K562 (cell line): ENCODE data around the gene SFN. TPM values are rescaled to one million over a fixed set of nuclear protein-coding genes. Genes with fewer than 3 reads are reported as not detected.

Experiments
- ATF7 ChIP-seq: fragments of 450-650 bp; IDR thresholded peaks from 2 replicates; pipeline ENCODE4 v1.7.1; 2014; ENCODE audit warnings: mild to moderate bottlenecking, moderate library complexity
- BRF1 ChIP-seq: IDR thresholded peaks from 3 replicates; pipeline ENCODE4 v1.6.1; 2011; ENCODE audit warnings: borderline replicate concordance, mild to moderate bottlenecking; ENCODE audit not compliant: insufficient read length; ENCODE audit errors: extremely low read depth
- CBX1 ChIP-seq: sonication (generic); IDR thresholded peaks from 2 replicates; pipeline ENCODE4 v1.6.1; 2016; ENCODE audit warnings: antibody characterized with exemption, low read depth, mild to moderate bottlenecking
- HOXB6 ChIP-seq: fragments of 250-450 bp; sonication (Bioruptor Pico); IDR thresholded peaks from 2 replicates; pipeline ENCODE4 v1.5.1; 2022; ENCODE audit warnings: mild to moderate bottlenecking, borderline replicate concordance
- JUND ChIP-seq, 2 experiments: IDR thresholded peaks; 2 replicates in 1 of 2; 3 replicates in 1 of 2; pipeline ENCODE4 v1.6.1; 2011; ENCODE audit warnings: borderline replicate concordance in 2 of 2, low read depth in 2 of 2, low read length in 2 of 2, improper control_type of control experiment in 1 of 2, missing biosample characterization in 1 of 2, missing genetic modification characterization in 1 of 2, missing genetic modification reagents in 1 of 2
- MYNN ChIP-seq, 2 experiments: sonication (generic); formaldehyde crosslinking in 1 of 2; IDR thresholded peaks; 2 replicates each; pipeline versions ENCODE4 v1.5.0 to v1.6.1; 2016 to 2020; ENCODE audit warnings: antibody characterized with exemption in 1 of 2, missing genetic modification reagents in 1 of 2
- NONO ChIP-seq, 2 experiments: fragments of 200-400 bp in 1 of 2; fragments of 450-650 bp in 1 of 2; formaldehyde crosslinking in 1 of 2; IDR thresholded peaks; 2 replicates each; pipeline ENCODE4 v1.6.1; 2017; ENCODE audit warnings: low read depth in 2 of 2, mild to moderate bottlenecking in 2 of 2, moderate library complexity in 2 of 2, low read length in 1 of 2
- SAP30 ChIP-seq: fragments of 200-600 bp; sonication (generic); IDR thresholded peaks from 2 replicates; pipeline ENCODE4 v1.6.1; 2012; ENCODE audit warnings: borderline replicate concordance, low read depth, mild to moderate bottlenecking, moderate library complexity, low read length, control low read depth, inconsistent platforms; ENCODE audit not compliant: insufficient read depth, poor library complexity, severe bottlenecking
- SIN3B ChIP-seq: fragments of 450-650 bp; IDR thresholded peaks from 2 replicates; pipeline ENCODE4 v1.6.1; 2017; ENCODE audit warnings: low read depth, mild to moderate bottlenecking, moderate library complexity
- TSHZ1 ChIP-seq: fragments of 250-450 bp; sonication (Bioruptor Pico); IDR thresholded peaks from 2 replicates; pipeline ENCODE4 v1.4.0; 2020; ENCODE audit warnings: mild to moderate bottlenecking, moderate library complexity
- ZNF347 ChIP-seq: fragments of 450-650 bp; formaldehyde crosslinking; IDR thresholded peaks from 2 replicates; pipeline ENCODE4 v1.4.0; 2020; ENCODE audit warnings: low read depth, mild to moderate bottlenecking, moderate library complexity
- polyA plus RNA-seq, 8 experiments: library from polyadenylated mRNA; depleted of rRNA in 4 of 8; stranded (reverse) in 5 of 8; unstranded in 3 of 8; fragments of >200 nt; fragmentation: Nextera tagmentation in 2 of 8; fragmentation: Illumina TruSeq in 1 of 8; extraction: Ambion mirVana in 2 of 8; extraction: Trizol in 1 of 8; gene quantifications; 2 replicates each; pipeline versions ENCODE4 v1.2.1 to v1.2.3, GENCODE V29; 2011 to 2014; ENCODE audit warnings: inconsistent platforms in 1 of 8, missing spikeins in 1 of 8
- total RNA-seq, 7 experiments: library from RNA; depleted of rRNA in 6 of 7; stranded (reverse); fragments of >200 nt in 6 of 7; fragmentation: Illumina TruSeq in 2 of 7; extraction: Trizol in 2 of 7; gene quantifications; 2 replicates each; pipeline versions ENCODE4 v1.2.1 to v1.2.3, GENCODE V29; 2011 to 2021; ENCODE audit warnings: low replicate concordance in 1 of 7
- TF ChIP-seq, protein P1 (sequence below): fragments of 250-450 bp; sonication (Bioruptor Pico); IDR thresholded peaks from 2 replicates; pipeline ENCODE4 v1.9.0; 2021; ENCODE audit warnings: mild to moderate bottlenecking, inconsistent platforms
- TF ChIP-seq, protein P2 (sequence below): fragments of 450-650 bp; IDR thresholded peaks from 2 replicates; pipeline ENCODE4 v1.6.1; 2017; ENCODE audit warnings: antibody characterized with exemption
- TF ChIP-seq, protein P3 (sequence below), 2 experiments: fragments of 250-450 bp in 1 of 2; fragments of 450-650 bp in 1 of 2; sonication (Bioruptor Pico) in 1 of 2; IDR thresholded peaks; 2 replicates each; pipeline versions ENCODE4 v1.6.1 to v1.8.0; 2016 to 2021; ENCODE audit warnings: mild to moderate bottlenecking in 2 of 2, moderate library complexity in 2 of 2, missing compliant biosample characterization in 1 of 2, missing genetic modification characterization in 1 of 2
- TF ChIP-seq, protein P4 (sequence below): sonication (generic); formaldehyde crosslinking; IDR thresholded peaks from 2 replicates; pipeline ENCODE4 v1.9.0; 2022; ENCODE audit warnings: mild to moderate bottlenecking, missing genetic modification reagents

SFN gene
- total and polyA plus RNA-seq, 9 of the 15 experiments (the other 6 are each of a cell fraction or from before 2014, with no cell fraction given), result 0.10 to 3.8 (median 2.0) TPM

DNA sequence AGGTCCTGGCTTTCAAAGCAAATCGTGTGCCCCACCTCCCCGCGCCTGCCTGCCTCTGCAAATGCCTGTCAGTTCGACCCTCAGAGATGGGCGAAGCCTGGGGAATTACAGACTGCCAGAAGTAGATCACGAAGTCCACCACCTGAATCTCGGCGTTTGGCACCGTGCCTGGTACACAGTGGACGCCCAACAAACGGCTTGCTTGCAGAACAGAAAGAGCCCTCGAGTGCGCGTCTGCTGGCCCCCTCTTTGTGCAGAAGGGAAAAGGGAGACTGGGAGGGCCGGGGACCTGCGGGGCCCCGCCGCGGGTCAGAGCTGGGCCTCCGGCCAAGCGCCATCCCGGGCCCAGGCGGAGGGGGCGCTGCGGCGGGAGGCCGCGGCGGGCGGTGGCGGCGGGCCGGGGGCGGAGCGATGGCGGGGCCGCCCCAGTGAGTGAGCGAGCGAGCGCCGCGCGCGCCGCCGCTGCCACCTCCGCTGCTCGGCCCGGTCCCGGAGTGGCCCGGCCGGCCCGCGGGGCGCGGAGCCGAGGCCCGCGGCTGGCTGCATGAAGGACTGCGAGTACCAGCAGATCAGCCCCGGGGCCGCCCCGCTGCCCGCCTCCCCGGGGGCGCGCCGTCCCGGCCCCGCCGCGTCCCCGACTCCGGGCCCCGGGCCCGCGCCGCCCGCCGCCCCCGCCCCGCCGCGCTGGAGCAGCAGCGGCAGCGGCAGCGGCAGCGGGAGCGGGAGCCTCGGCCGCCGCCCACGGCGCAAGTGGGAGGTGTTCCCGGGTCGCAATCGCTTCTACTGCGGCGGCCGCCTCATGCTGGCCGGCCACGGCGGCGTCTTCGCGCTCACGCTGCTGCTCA lies 36.5 kb upstream of the SFN start, which contains the start of gene ZDHHC18 (continued):
- TF ChIP-seq, protein P1, sequence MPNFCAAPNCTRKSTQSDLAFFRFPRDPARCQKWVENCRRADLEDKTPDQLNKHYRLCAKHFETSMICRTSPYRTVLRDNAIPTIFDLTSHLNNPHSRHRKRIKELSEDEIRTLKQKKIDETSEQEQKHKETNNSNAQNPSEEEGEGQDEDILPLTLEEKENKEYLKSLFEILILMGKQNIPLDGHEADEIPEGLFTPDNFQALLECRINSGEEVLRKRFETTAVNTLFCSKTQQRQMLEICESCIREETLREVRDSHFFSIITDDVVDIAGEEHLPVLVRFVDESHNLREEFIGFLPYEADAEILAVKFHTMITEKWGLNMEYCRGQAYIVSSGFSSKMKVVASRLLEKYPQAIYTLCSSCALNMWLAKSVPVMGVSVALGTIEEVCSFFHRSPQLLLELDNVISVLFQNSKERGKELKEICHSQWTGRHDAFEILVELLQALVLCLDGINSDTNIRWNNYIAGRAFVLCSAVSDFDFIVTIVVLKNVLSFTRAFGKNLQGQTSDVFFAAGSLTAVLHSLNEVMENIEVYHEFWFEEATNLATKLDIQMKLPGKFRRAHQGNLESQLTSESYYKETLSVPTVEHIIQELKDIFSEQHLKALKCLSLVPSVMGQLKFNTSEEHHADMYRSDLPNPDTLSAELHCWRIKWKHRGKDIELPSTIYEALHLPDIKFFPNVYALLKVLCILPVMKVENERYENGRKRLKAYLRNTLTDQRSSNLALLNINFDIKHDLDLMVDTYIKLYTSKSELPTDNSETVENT, result no peak
- TF ChIP-seq CBX1, result peak; percentile 54; the same call in 1 of the 2 replicates
- peak; percentile 41 for TF ChIP-seq SAP30
- TF ChIP-seq HOXB6 (CRISPR knock-in tag), result peak; percentile 28; the same call in 1 of the 2 replicates
- no peak for TF ChIP-seq ZNF347 (CRISPR knock-in tag)
- no peak for TF ChIP-seq MYNN (IDR thresholded peaks at IDR 0.05)
- no peak for TF ChIP-seq MYNN (CRISPR knock-in tag; IDR thresholded peaks at IDR 0.05)
- TF ChIP-seq, protein P2, sequence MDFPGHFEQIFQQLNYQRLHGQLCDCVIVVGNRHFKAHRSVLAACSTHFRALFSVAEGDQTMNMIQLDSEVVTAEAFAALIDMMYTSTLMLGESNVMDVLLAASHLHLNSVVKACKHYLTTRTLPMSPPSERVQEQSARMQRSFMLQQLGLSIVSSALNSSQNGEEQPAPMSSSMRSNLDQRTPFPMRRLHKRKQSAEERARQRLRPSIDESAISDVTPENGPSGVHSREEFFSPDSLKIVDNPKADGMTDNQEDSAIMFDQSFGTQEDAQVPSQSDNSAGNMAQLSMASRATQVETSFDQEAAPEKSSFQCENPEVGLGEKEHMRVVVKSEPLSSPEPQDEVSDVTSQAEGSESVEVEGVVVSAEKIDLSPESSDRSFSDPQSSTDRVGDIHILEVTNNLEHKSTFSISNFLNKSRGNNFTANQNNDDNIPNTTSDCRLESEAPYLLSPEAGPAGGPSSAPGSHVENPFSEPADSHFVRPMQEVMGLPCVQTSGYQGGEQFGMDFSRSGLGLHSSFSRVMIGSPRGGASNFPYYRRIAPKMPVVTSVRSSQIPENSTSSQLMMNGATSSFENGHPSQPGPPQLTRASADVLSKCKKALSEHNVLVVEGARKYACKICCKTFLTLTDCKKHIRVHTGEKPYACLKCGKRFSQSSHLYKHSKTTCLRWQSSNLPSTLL, result no peak
- TF ChIP-seq TSHZ1 (CRISPR knock-in tag), result no peak
- TF ChIP-seq BRF1, result no peak
- peak; percentile 38 to 71; a peak in 3 of 4 replicates for TF ChIP-seq NONO (IDR thresholded peaks at IDR 0.05; ENCODE audit: low read depth in 2 of 2, low read length in 1 of 2)
- TF ChIP-seq SIN3B, result 0 out of 2 replicates have a peak, but pooled peaks have one; percentile 26
- TF ChIP-seq, protein P3, sequence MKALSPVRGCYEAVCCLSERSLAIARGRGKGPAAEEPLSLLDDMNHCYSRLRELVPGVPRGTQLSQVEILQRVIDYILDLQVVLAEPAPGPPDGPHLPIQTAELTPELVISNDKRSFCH (CRISPR knock-in tag; IDR thresholded peaks at IDR 0.05), result no peak
- TF ChIP-seq, protein P3 (tag; IDR thresholded peaks at IDR 0.05), result peak; percentile 66; the same call in 1 of the 2 replicates
- TF ChIP-seq JUND (IDR thresholded peaks at IDR 0.05; ENCODE audit: borderline replicate concordance, low read depth, low read length), result no peak
- TF ChIP-seq JUND (tag; IDR thresholded peaks at IDR 0.05; ENCODE audit: borderline replicate concordance, low read depth, low read length), result peak; percentile 20; the same call in 1 of the 3 replicates
- TF ChIP-seq, protein P4, sequence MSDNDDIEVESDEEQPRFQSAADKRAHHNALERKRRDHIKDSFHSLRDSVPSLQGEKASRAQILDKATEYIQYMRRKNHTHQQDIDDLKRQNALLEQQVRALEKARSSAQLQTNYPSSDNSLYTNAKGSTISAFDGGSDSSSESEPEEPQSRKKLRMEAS (CRISPR knock-in tag), result peak; percentile 31
- 0 out of 2 replicates have a peak, but pooled peaks have one; percentile 13 for TF ChIP-seq ATF7
